GM21723 (cell line): Measurements from ENCODE around the gene KRTAP4-11.
"Not testable (repeated sequence)": the region's sequence is repeated elsewhere in the genome, so short reads cannot be mapped to it uniquely, and the experiment has no call there.

ENCODE experiments used
- ATAC-seq: cut with Tn5 transposase; IDR thresholded peaks from one replicate; pipeline ENCODE4 v1.9.1; 2021; ENCODE audit warnings: mild to moderate bottlenecking, moderate library complexity; ENCODE audit not compliant: unreplicated experiment

Gene KRTAP4-11

GRCh38 chr17:41125064-41125463 is 6.9 kb upstream of the KRTAP4-11 start:
- ATAC-seq, result no peak

- ATAC-seq, result not testable (repeated sequence)
These were observed 5.8 kb upstream of the KRTAP4-11 start, which contains the start of gene KRTAP4-12 for GRCh38 chr17:41123991-41124371. KRTAP4-12 (minus strand) TSS chr17:41124182; CDS start chr17:41124122, 60 bp downstream.

- ATAC-seq, result not testable (repeated sequence)
These were observed 5.3 kb upstream of the KRTAP4-11 start for GRCh38 chr17:41123292-41123990.

- no peak for ATAC-seq
These were observed 3.6 kb upstream of the KRTAP4-11 start for GRCh38 chr17:41121742-41122141.

- ATAC-seq, result not testable (repeated sequence)
These were observed 1.8 kb upstream of the KRTAP4-11 start for GRCh38 chr17:41119696-41120690.

GRCh38 chr17:41118721-41119120 is 548 bp upstream of the KRTAP4-11 start:
- no peak for ATAC-seq

GRCh38 chr17:41116297-41116696 is 1.9 kb downstream of the KRTAP4-11 start:
- ATAC-seq, result no peak

GRCh38 chr17:41111151-41111885 is 6.9 kb downstream of the KRTAP4-11 start:
- ATAC-seq, result no peak

GRCh38 chr17:41108728-41109386 is 9.3 kb downstream of the KRTAP4-11 start:
- ATAC-seq, result not testable (repeated sequence)

- ATAC-seq, result no peak
These were observed 10.2 kb downstream of the KRTAP4-11 start for GRCh38 chr17:41107941-41108450.

GRCh38 chr17:41105347-41105746 is 12.8 kb downstream of the KRTAP4-11 start, which contains the start of gene KRTAP4-9:
KRTAP4-9 (plus strand) TSS chr17:41105389; CDS start chr17:41105389, 0 bp downstream.
- not testable (repeated sequence) for ATAC-seq

- ATAC-seq, result not testable (repeated sequence)
These were observed 13.7 kb downstream of the KRTAP4-11 start for GRCh38 chr17:41104386-41105038.

- ATAC-seq, result no peak
These were observed 14.3 kb downstream of the KRTAP4-11 start for GRCh38 chr17:41103896-41104295.

- ATAC-seq, result no peak
These were observed 16.4 kb downstream of the KRTAP4-11 start, which contains the start of gene KRTAP4-16 for GRCh38 chr17:41101586-41102259. KRTAP4-16 (minus strand) TSS chr17:41102209; CDS start chr17:41102209, 0 bp downstream.

- not testable (repeated sequence) for ATAC-seq
These were observed 18.3 kb downstream of the KRTAP4-11 start for GRCh38 chr17:41099682-41100480.

GRCh38 chr17:41098481-41098880 is 19.7 kb downstream of the KRTAP4-11 start:
- ATAC-seq, result no peak

GRCh38 chr17:41098042-41098441 is 20.1 kb downstream of the KRTAP4-11 start, which contains the start of gene KRTAP4-8:
KRTAP4-8 (minus strand) TSS chr17:41098142; CDS start chr17:41098084, 58 bp downstream.
- no peak for ATAC-seq

GRCh38 chr17:41096055-41096454 is 22.1 kb downstream of the KRTAP4-11 start:
- no peak for ATAC-seq
